ENCODE measurements around the gene JADE2. TPM values are rescaled to one million over a fixed set of nuclear protein-coding genes. Genes with fewer than 3 reads are reported as not detected.
A peak's percentile ranks its signal among the peaks of the same experiment; 100 is the strongest.
"Not testable (repeated sequence)": the region's sequence is repeated elsewhere in the genome, so short reads cannot be mapped to it uniquely, and the experiment has no call there.

Gene JADE2
- total RNA-seq, 1 donor from 2014 or later: 81.3 TPM

DNA sequence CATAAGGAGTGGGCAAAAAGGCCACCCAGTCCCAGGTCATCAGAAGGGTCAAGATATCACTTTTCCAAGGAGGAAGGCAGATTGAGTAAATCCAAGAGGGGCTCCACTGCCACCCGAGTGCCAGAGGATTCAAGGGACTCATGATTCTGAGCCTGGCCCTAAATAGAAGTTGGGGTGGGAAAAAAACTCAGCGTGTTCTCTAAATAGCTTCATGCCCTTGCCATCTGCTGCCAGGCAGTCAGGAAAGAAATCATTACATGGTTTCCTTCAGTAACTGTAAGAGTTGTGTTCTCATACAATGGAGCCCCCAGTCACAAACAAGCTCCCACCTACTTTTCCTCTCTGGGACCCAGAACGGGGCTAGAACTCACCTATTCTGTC, 70.0 kb downstream of the JADE2 start:
- H3K27ac Mint-ChIP-seq: peak overlapping the region; percentile 34
- no peak for DNase-seq
- H3K4me3 Mint-ChIP-seq: no peak overlapping the region
- no peaks in the 10 kb centered on the region for H3K9me3 Mint-ChIP-seq
- intact Hi-C loops (cut with micrococcal nuclease): no loop called here
- peaks cover under 1% of the 10 kb centered on the region for H3K36me3 Mint-ChIP-seq (ENCODE audit: low read depth)
- H3K4me1 Mint-ChIP-seq: peaks cover 31% of the 10 kb centered on the region
- no peaks in the 10 kb centered on the region for H3K27me3 Mint-ChIP-seq

GRCh38 chr5:134599820-134600219, 74.3 kb downstream of the JADE2 start:
- not testable (repeated sequence) for H3K9me3 Mint-ChIP-seq, H3K27ac Mint-ChIP-seq, DNase-seq, H3K4me3 Mint-ChIP-seq, H3K27me3 Mint-ChIP-seq
- intact Hi-C loops (cut with micrococcal nuclease): loop anchor here (10.0 kb wide), 1 partner anchor 305 kb away; the partner anchor contains the start of gene PCBD2
- H3K4me1 Mint-ChIP-seq: peaks cover 33% of the 10 kb centered on the region
- H3K36me3 Mint-ChIP-seq (ENCODE audit: low read depth): peaks cover 16% of the 10 kb centered on the region

DNA sequence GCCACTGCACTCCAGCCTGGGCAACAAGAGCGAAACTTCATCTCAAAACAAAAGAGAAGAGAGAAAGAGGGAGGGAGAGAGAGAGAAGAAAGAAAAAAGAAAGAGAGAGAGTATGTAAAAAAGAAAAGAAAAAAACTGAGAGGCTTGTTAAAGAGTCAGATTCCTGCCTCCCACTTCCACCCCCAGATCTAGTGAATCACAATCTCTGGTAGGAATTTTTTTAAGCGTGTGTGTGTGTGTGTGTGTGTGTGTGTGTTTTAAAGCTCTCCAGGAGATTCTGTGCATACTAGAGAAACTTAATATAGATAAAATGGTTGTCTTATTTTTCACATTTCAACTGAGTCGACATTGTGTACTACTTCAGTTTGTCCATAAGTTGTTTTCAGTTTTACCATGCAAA, 75.1 kb downstream of the JADE2 start:
- intact Hi-C loops (cut with micrococcal nuclease): loop anchor here (10.0 kb wide), 1 partner anchor 304 kb away; the partner anchor contains the start of gene PCBD2
- Mint-ChIP-seq H3K4me1 (peaks cover 31% of the 10 kb centered on the region), H3K4me3 (no peak overlapping the region), H3K9me3 (no peaks in the 10 kb centered on the region), H3K27me3 (no peaks in the 10 kb centered on the region), H3K36me3 (ENCODE audit: low read depth) (peaks cover 21% of the 10 kb centered on the region), H3K27ac (no peak overlapping the region)
- DNase-seq: no peak

DNA sequence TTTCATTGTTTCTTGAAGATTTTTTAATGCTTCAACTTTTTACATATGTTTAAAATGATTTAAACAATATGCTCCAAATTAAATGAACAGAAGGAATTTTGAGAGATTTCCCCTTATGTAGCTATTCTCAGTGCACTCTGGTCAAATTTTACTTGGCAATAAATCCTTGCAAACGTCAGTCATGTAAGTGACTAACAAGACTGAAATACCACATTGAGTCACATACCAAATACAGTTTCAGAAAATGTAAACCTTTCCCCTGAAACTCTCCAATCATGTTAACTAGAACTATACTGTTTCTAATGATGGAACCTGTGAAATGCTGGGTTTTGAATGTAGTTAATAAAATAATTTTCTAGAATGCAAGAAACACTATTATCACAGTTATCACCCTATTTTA, 77.6 kb downstream of the JADE2 start:
- Mint-ChIP-seq H3K4me1 (peaks cover 38% of the 10 kb centered on the region), H3K9me3 (no peaks in the 10 kb centered on the region), H3K27me3 (no peaks in the 10 kb centered on the region), H3K27ac (peak overlapping the region; percentile 39), H3K4me3 (peak overlapping the region; percentile 19), H3K36me3 (ENCODE audit: low read depth) (peaks cover 42% of the 10 kb centered on the region)
- intact Hi-C loops (cut with micrococcal nuclease): loop anchor here (10.0 kb wide), 1 partner anchor 302 kb away; the partner anchor contains the start of gene PCBD2
- DNase-seq: no peak

- Mint-ChIP-seq H3K36me3 (ENCODE audit: low read depth) (peaks cover 59% of the 10 kb centered on the region), H3K9me3 (no peaks in the 10 kb centered on the region)
- DNase-seq: no peak
These were observed 79.4 kb downstream of the JADE2 start for GRCh38 chr5:134604908-134605307.

DNA sequence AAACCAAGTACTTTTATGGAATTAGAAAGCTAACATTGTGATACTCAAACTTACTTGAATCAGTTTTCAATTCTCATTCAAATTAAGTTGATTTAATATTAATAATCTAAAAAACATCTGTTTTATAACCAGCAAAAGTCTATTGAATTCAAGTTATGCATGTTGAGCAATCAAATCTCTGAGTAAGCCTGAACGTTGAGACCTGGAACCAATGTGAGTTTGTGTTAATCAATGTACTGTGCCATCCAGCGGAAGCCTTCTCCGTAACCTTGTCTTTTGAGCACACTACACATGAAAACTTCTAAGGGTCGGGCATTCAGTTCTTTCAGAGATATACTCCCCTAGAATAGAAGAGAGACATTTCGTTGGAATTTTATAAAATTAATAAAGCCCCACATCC, 81.3 kb downstream of the JADE2 start:
- no peak overlapping the region for H3K27ac Mint-ChIP-seq
- H3K4me1 Mint-ChIP-seq: peaks cover 58% of the 10 kb centered on the region
- H3K9me3 Mint-ChIP-seq: no peaks in the 10 kb centered on the region
- H3K4me3 Mint-ChIP-seq: no peak overlapping the region
- no peak for DNase-seq
- peaks cover 64% of the 10 kb centered on the region for H3K36me3 Mint-ChIP-seq (ENCODE audit: low read depth)
- intact Hi-C loops (cut with micrococcal nuclease): loop anchor here (10.0 kb wide), 1 partner anchor 298 kb away; the partner anchor contains the start of gene PCBD2
- no peaks in the 10 kb centered on the region for H3K27me3 Mint-ChIP-seq

More at GRCh38 chr5:134604908-134605307, 79.4 kb downstream of the JADE2 start:
- no peaks in the 10 kb centered on the region for H3K27me3 Mint-ChIP-seq
- H3K4me3 Mint-ChIP-seq: peak overlapping the region; percentile 53
- peaks cover 54% of the 10 kb centered on the region for H3K4me1 Mint-ChIP-seq
- intact Hi-C loops (cut with micrococcal nuclease): loop anchor here (1.0 to 10.0 kb wide), 2 partner anchors 27 to 300 kb away; partner anchors contain the start of genes PCBD2 and SAR1B
- peak overlapping the region; percentile 71 for H3K27ac Mint-ChIP-seq

DNA sequence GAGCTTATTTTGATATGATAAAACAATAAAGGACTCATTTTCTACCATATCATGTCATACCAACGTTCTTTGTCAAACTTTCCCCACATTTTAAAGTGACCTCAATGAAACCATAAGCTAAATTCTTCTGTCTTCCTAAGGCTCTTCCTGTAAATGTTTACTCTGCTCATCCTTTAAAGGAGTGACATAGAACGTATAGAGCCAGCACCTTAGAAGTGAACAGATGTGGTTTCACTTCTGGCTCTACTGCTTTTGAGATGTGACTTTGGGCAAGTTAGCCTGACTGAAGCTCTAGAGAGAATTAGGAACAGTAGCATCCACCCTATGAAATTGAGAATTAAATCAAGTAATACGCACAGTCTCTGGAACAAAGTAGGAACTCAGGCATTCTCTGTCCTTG, 83.1 kb downstream of the JADE2 start:
- H3K4me1 Mint-ChIP-seq: peaks cover 50% of the 10 kb centered on the region
- no peaks in the 10 kb centered on the region for H3K9me3 Mint-ChIP-seq
- DNase-seq: peak; percentile 79
- peak overlapping the region; percentile 95 for H3K27ac Mint-ChIP-seq
- peaks cover 67% of the 10 kb centered on the region for H3K36me3 Mint-ChIP-seq (ENCODE audit: low read depth)
- no peaks in the 10 kb centered on the region for H3K27me3 Mint-ChIP-seq
- peak overlapping the region; percentile 76 for H3K4me3 Mint-ChIP-seq
- intact Hi-C loops (cut with micrococcal nuclease): loop anchor here (1.0 to 10.0 kb wide), 2 partner anchors 40 to 296 kb away; partner anchors contain the start of genes PCBD2 and SEC24A

DNA sequence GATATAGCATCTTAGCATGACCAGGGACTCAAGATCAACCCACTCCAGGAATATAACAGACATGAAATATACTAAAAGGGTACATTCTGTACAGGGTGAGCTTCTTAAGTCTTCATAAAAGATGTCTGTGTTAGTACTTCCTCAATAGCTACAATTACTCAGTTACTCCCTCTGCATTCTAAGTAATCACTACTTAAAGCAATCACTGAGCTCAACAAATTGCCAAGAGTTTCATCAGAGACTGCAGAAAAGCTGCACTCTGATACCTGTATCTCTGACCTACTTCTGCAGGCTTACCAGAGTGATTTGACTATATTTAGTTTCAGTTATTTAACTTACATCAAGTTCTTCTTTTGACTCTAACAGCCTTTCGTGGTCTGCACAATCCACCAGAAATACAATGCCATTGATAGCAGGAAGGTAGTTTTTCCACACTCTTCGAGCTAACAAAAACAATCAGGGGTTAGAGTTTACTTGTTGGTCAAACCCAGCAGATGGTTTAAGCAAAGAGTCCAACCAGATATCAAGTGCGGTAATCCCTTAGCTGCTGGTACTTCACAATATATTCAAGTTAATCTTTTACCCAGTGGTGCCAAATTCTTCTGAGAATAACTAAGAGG, 83.9 kb downstream of the JADE2 start:
- H3K36me3 Mint-ChIP-seq (ENCODE audit: low read depth): peaks cover 73% of the 10 kb centered on the region

GRCh38 chr5:134610725-134611124, 85.3 kb downstream of the JADE2 start:
- H3K27ac Mint-ChIP-seq: no peak overlapping the region
- H3K4me3 Mint-ChIP-seq: no peak overlapping the region
- peaks cover 43% of the 10 kb centered on the region for H3K4me1 Mint-ChIP-seq
- intact Hi-C loops (cut with micrococcal nuclease): no loop called here
- H3K9me3 Mint-ChIP-seq: no peaks in the 10 kb centered on the region
- no peak for DNase-seq
- no peaks in the 10 kb centered on the region for H3K27me3 Mint-ChIP-seq
- peaks cover 71% of the 10 kb centered on the region for H3K36me3 Mint-ChIP-seq (ENCODE audit: low read depth)

More for the DNA sequence above, 83.9 kb downstream of the JADE2 start:
- Mint-ChIP-seq H3K9me3 (no peaks in the 10 kb centered on the region), H3K27me3 (no peaks in the 10 kb centered on the region), H3K4me1 (peaks cover 51% of the 10 kb centered on the region), H3K27ac (peak overlapping the region; percentile 95), H3K4me3 (peak overlapping the region; percentile 76)
- intact Hi-C loops (cut with micrococcal nuclease): loop anchor here (1.0 to 10.0 kb wide), 2 partner anchors 129 to 295 kb away; partner anchors contain the start of genes CAMLG and PCBD2
- DNase-seq: peak; percentile 72

DNA sequence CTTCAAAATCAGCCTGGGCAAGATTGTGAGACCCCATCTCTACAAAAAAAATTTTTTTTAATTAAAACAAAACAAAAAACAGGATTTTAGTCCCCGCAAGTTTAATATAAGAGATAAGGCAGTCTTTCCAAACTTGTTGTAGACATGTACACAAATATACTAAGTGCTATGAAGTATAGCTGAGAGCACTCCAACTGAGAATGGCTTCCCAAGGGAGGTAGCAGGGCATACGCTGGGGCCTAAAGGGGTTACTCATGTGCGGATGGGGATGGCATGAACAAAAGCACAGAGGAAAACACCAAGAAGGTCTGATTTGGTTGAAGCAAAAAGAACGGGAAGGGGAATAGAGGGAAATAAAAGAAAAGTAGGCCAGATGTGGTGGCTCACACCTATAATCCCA, 86.0 kb downstream of the JADE2 start:
- Mint-ChIP-seq H3K36me3 (ENCODE audit: low read depth) (peaks cover 65% of the 10 kb centered on the region), H3K27me3 (no peaks in the 10 kb centered on the region), H3K9me3 (no peaks in the 10 kb centered on the region), H3K27ac (peak overlapping the region; percentile 46), H3K4me3 (no peak overlapping the region), H3K4me1 (peaks cover 42% of the 10 kb centered on the region)
- intact Hi-C loops (cut with micrococcal nuclease): no loop called here
- no peak for DNase-seq

DNA sequence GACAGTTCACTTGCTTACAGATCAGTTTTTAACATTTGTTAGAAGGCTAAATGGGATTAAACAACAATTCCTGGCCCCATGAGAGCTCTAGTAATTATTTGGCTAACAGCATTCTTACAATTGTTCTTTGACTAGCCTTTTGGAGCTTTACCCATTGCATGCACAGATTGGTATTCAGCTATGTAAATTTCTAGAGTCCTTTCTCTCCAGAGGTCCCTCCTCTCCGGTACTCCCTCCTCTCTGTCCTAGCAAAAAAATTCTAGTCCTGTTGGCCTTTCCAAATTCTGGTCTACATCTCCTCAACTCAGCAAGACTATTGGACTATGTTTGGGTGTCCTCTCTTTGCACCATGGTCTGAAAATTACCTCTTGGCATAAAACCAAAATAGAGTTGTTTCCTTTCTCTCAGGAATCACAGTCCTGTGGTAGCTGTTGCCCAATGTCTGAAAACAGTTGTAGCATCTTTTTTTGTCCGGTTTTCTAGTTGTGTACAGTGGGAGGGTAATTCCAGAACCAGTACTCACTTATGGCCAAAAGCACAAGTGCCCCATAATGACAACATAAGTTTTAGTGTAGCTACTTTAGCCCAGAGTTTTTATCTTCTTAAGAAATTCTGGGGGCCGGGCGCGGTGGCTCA, 89.1 kb downstream of the JADE2 start:
- peaks cover 55% of the 10 kb centered on the region for H3K36me3 Mint-ChIP-seq (ENCODE audit: low read depth)
- H3K27me3 Mint-ChIP-seq: no peaks in the 10 kb centered on the region
- no peaks in the 10 kb centered on the region for H3K9me3 Mint-ChIP-seq
- DNase-seq: no peak
- H3K4me1 Mint-ChIP-seq: peaks cover 22% of the 10 kb centered on the region
- H3K27ac Mint-ChIP-seq: peak overlapping the region; percentile 0
- H3K4me3 Mint-ChIP-seq: no peak overlapping the region
- intact Hi-C loops (cut with micrococcal nuclease): no loop called here

GRCh38 chr5:134620634-134621033, 95.2 kb downstream of the JADE2 start:
- no peaks in the 10 kb centered on the region for H3K27me3 Mint-ChIP-seq
- no peak overlapping the region for H3K4me3 Mint-ChIP-seq
- intact Hi-C loops (cut with micrococcal nuclease): no loop called here
- H3K36me3 Mint-ChIP-seq (ENCODE audit: low read depth): peaks cover 47% of the 10 kb centered on the region
- H3K4me1 Mint-ChIP-seq: peaks cover 8% of the 10 kb centered on the region
- H3K27ac Mint-ChIP-seq: no peak overlapping the region
- DNase-seq: no peak
- H3K9me3 Mint-ChIP-seq: no peaks in the 10 kb centered on the region

DNA sequence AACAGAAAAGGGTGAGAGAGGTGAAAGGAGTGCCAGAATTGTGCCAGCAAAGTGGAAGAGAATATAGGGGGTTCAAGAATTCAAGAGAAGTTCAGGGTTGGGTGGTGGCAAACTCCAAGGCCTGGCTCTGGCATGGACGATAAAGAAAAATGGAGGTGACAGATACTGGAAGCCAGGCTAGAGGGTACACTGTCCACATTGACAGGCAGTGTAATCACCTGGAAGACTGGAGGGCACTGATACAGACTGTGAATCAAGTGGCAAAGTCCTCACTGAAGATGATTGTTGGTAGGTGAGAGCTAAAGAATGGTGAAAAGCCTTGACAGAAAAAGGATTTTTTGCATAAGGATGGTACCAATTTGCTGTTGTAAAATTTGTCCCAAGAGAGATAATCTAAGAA, 100.1 kb downstream of the JADE2 start:
- intact Hi-C loops (cut with micrococcal nuclease): no loop called here
- H3K27me3 Mint-ChIP-seq: no peaks in the 10 kb centered on the region
- H3K4me1 Mint-ChIP-seq: peaks cover 13% of the 10 kb centered on the region
- H3K4me3 Mint-ChIP-seq: no peak overlapping the region
- H3K27ac Mint-ChIP-seq: no peak overlapping the region
- no peak for DNase-seq
- no peaks in the 10 kb centered on the region for H3K9me3 Mint-ChIP-seq
- H3K36me3 Mint-ChIP-seq (ENCODE audit: low read depth): peaks cover 29% of the 10 kb centered on the region

GRCh38 chr5:134626369-134627014, 101.0 kb downstream of the JADE2 start:
- Mint-ChIP-seq H3K27ac (no peak overlapping the region), H3K9me3 (no peaks in the 10 kb centered on the region), H3K27me3 (no peaks in the 10 kb centered on the region), H3K4me3 (no peak overlapping the region), H3K4me1 (peaks cover 18% of the 10 kb centered on the region), H3K36me3 (ENCODE audit: low read depth) (peaks cover 27% of the 10 kb centered on the region)
- intact Hi-C loops (cut with micrococcal nuclease): no loop called here
- no peak for DNase-seq

All from activated CD4-positive, alpha-beta T cell treated with anti-CD3 and anti-CD28 coated beads, Interleukin-2, amount 10 ng/mL, durations not matched to agents 24 days and 14 days (primary cell).